Adipose tissue (tissue), 3 donors: ENCODE results near the gene COL1A1. TPM values are rescaled to one million over a fixed set of nuclear protein-coding genes. Genes with fewer than 3 reads are reported as not detected.

Experiments
- H3K27ac ChIP-seq: one replicate; pipeline ENCODE4 v1.5.1; 2013; ENCODE audit warnings: low read depth, low read length
- WGBS, 3 donors: extraction: QIAGEN DNeasy Blood & Tissue Kit; methylation state at CpG; one replicate each; pipeline ENCODE4 v1.1.7; 2013; 5-methylcytosine and 5-hydroxymethylcytosine counted together
- polyA plus RNA-seq, 3 donors: library from polyadenylated mRNA; stranded (reverse); fragments of 200-250 nt; gene quantifications; one replicate each; pipeline ENCODE4 v1.2.3, GENCODE V29; 2013
- donor health status: healthy with polysubstance abuse.
- donor health status: Bipolar disorder and iron deficiency.
- donor health status: healthy.

Gene COL1A1
- polyA plus RNA-seq, 3 donors, result 29.6 to 209 (median 106) TPM

- no peak overlapping the region for H3K27ac ChIP-seq
- WGBS, 3 donors, result 87 to 88% (median 87%) methylated on average over 15 of the region's 15 CpGs
Observed at GRCh38 chr17:50139185-50139783, 62.1 kb downstream of the COL1A1 start.

- 89 to 96% (median 90%) methylated on average over 4 of the region's 4 CpGs for WGBS, 3 donors
- no peak overlapping the region for H3K27ac ChIP-seq
Observed at GRCh38 chr17:50137042-50137441, 64.4 kb downstream of the COL1A1 start.

GRCh38 chr17:50136096-50136687, 65.2 kb downstream of the COL1A1 start:
- WGBS, 3 donors, result 93 to 95% (median 93%) methylated on average over 11 of the region's 11 CpGs
- H3K27ac ChIP-seq, result no peak overlapping the region

- no peak overlapping the region for H3K27ac ChIP-seq
- WGBS, 3 donors, result 92 to 93% (median 93%) methylated on average over 16 of the region's 16 CpGs
Observed at GRCh38 chr17:50135316-50136095, 65.9 kb downstream of the COL1A1 start.

- WGBS, 3 donors, result 73 to 81% (median 77%) methylated on average over 16 of the region's 16 CpGs
- H3K27ac ChIP-seq, result no peak overlapping the region
Observed at GRCh38 chr17:50134206-50135110, 67.0 kb downstream of the COL1A1 start.

- no peak overlapping the region for H3K27ac ChIP-seq
- WGBS, 3 donors, result 46 to 57% (median 51%) methylated on average over 16 of the region's 16 CpGs
Observed at GRCh38 chr17:50133769-50134099, 67.7 kb downstream of the COL1A1 start.

Other genes with a start within 250 kb of the COL1A1 start
- gene DLX4, start 232.4 kb downstream of the COL1A1 start, polyA plus RNA-seq, result under 1 TPM; 0.22 to 0.61 (median 0.26) TPM
- under 1 TPM; 0.10 to 0.79 (median 0.17) TPM for gene DLX3, start 206.4 kb downstream of the COL1A1 start, polyA plus RNA-seq
- gene ITGA3, start 145.5 kb downstream of the COL1A1 start, polyA plus RNA-seq, result 10 to 100 TPM; 13.2 to 19.1 (median 13.4) TPM
- gene PDK2, start 106.3 kb downstream of the COL1A1 start, polyA plus RNA-seq, result 10 to 100 TPM; 24.3 to 46.5 (median 29.3) TPM
- 1 to 10 TPM in 2 of 3 donors, under 1 TPM in 1; 0.46 to 1.4 (median 1.3) TPM for gene SAMD14, start 71.5 kb downstream of the COL1A1 start, polyA plus RNA-seq
- gene PPP1R9B, start 51.0 kb downstream of the COL1A1 start, polyA plus RNA-seq, result 10 to 100 TPM; 11.8 to 48.7 (median 21.6) TPM
- 1 to 10 TPM in 2 of 3 donors, under 1 TPM in 1; 0.83 to 4.0 (median 3.1) TPM for gene SGCA, start 35.6 kb downstream of the COL1A1 start, polyA plus RNA-seq
- 1 to 10 TPM in 1 of 3 donors, under 1 TPM in 1, not detected in 1; 0.59 to 1.4 TPM for gene TMEM92, start 72.8 kb upstream of the COL1A1 start, polyA plus RNA-seq
- 10 to 100 TPM in 1 of 3 donors, 1 to 10 TPM in 2; 7.9 to 11.6 (median 9.0) TPM for gene XYLT2, start 144.5 kb upstream of the COL1A1 start, polyA plus RNA-seq
- gene MRPL27, start 171.6 kb upstream of the COL1A1 start, polyA plus RNA-seq, result 100 to 1,000 TPM in 1 of 3 donors, 10 to 100 TPM in 2; 68.8 to 105 (median 99.8) TPM
- under 1 TPM; 0.16 to 0.25 (median 0.22) TPM for gene EME1, start 171.6 kb upstream of the COL1A1 start, polyA plus RNA-seq
- 10 to 100 TPM; 57.1 to 74.7 (median 63.1) TPM for gene LRRC59, start 195.9 kb upstream of the COL1A1 start, polyA plus RNA-seq
- 100 to 1,000 TPM in 1 of 3 donors, 10 to 100 TPM in 2; 15.6 to 103 (median 46.8) TPM for gene ACSF2, start 224.6 kb upstream of the COL1A1 start, polyA plus RNA-seq